SK-N-MC (cell line): Measurements from ENCODE around the gene ABTB2.

Experiments
- EZH2 ChIP-seq: fragments of 200-600 bp; sonication (generic); IDR thresholded peaks from one replicate; pipeline ENCODE4 v1.6.1; 2017; ENCODE audit warnings: antibody characterized with exemption
- FOXP2 ChIP-seq: optimal IDR thresholded peaks from 2 replicates; pipeline ENCODE3; 2011; ENCODE audit warnings: mild to moderate bottlenecking, moderate library complexity; ENCODE audit not compliant: insufficient read depth; ENCODE audit errors: extremely low read length, control extremely low read depth
- POLR2AphosphoS5 ChIP-seq: IDR thresholded peaks from 2 replicates; pipeline ENCODE4 v1.6.1; 2012; ENCODE audit warnings: mild to moderate bottlenecking, low read depth, low read length, borderline replicate concordance

- no peak for TF ChIP-seq POLR2AphosphoS5
- TF ChIP-seq EZH2 = no peak
- TF ChIP-seq FOXP2 = no peak
Observed at GRCh38 chr11:34182425-34182824, 175.4 kb downstream of the ABTB2 start.
